GM19463 (cell line): ENCODE results near the gene CEBPG.

Experiments
- ATAC-seq: cut with Tn5 transposase; IDR thresholded peaks from one replicate; pipeline ENCODE4 v1.9.1; 2021; ENCODE audit warnings: mild to moderate bottlenecking, moderate library complexity; ENCODE audit not compliant: unreplicated experiment

Gene CEBPG

DNA sequence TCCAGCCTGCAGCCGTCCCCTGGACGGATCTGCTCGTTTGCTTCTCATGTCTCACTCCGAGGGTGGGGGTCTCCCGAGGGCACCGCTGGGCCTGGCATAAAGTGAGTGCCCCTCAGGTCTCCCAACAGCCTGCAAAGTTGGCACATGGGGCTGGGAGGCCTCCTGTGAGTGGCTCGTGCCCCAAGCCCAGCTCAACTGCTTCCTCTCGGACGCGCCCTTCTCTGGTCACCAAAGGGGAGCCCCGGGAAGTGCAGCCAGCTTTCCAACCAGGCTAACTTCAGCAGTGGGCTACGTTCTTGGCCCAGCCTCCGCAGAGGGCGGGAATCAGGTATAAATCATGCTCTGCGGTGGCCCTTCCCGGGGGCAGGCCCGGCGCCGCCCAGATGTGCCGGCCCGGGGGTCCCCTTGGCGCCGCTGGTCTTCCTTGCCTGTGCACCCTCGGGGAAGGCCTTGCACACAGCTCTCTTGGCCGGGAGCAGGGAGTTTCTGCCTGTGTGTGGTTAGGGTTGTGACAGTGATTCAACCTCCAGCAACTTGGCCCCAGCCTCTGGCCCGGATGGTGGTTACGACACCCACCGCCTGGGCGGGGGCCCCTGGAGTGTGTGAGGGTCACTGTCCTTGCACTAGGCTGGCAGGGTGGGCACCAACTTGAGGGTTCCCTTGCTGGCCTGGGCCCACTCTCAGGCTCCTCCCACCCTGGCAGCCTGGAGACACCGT is 20.7 kb downstream of the CEBPG start:
- ATAC-seq, result no peak

DNA sequence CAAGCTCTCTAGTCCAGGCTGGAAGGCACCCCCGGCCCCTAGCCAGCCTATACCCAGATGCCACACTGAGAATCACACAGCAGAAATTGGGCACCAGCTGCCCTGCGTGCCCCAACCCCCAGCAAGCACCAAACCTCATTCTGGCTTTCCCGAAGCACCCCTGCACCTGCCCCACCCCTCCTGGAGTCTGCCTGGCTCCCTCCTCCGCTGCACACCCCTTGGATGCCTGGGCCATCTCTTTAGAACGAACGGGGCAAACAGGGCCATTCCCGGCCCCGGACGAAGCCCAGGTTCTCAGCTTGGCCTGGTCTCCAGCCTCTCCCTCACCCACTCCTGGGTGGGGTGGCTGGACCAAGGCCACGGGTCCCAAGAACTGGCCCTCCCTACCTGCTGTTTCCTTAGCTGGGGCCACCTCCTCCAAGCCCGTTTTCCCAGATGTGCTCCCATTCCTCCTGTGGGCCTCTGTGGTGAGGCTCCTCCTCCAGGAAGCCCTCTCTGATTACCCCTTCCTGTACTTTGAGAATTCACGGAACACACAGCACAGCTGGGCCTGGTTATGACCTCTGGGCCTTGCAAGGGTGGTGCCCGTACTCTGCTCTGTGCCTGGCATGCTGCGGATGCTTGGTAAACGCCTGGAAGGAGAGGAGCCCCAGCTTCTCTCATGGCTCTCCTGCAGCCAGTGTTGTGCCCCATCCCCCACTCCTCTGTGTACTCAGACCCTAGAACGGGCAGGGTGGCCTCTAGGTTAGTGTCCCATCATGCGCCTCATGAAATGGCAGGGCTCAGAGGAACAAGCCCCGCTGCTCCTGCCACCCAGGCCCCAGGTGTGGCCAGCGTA is 21.4 kb downstream of the CEBPG start:
- no peak for ATAC-seq

DNA sequence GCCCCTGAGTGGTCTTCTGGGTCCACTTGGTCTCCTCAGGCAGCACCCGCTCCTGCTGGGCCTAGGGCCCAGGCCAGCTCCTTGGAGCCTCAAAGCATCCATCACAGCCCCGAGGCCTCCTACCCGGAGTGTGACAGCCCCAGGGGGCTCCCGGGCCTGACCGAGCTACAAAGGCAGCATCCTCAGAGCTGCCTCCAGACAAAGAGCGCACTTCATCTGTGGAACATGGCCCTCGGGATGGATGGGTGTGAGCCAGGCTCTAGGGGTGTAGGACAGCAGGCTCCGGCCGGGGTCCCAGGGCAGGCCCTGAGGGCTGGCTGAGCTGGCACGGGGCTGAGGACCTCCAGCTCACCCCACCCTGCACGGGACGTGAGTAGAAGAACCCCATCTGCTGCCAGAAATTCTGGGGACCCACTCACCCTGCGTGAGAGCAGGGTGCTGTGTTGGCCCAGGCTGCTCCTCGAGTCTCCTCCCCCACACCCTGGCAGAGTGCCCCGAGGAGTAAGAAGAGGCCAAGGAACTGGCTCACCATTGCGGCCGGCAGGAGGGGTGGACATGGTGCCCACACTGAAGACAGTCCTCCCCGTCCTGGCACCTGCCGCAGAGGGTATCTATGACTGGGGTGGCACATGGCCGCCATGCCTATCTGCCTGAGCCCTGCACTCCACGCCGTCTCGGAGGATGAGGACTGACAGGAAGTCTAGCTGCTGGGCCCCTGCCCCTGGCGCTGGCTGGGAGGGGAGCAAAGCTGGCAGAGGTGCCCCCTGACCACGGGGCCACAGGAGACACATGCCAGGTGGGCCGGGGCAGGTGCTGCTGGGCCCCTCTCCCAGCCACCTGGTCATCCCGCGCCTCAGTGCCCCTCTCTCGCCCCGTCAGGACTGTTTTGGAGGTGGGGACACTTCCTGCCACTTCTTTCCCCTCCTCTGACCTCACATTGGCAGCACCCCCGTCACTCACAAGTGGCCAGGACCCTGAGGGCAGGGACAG is 22.3 kb downstream of the CEBPG start:
- ATAC-seq, result no peak

DNA sequence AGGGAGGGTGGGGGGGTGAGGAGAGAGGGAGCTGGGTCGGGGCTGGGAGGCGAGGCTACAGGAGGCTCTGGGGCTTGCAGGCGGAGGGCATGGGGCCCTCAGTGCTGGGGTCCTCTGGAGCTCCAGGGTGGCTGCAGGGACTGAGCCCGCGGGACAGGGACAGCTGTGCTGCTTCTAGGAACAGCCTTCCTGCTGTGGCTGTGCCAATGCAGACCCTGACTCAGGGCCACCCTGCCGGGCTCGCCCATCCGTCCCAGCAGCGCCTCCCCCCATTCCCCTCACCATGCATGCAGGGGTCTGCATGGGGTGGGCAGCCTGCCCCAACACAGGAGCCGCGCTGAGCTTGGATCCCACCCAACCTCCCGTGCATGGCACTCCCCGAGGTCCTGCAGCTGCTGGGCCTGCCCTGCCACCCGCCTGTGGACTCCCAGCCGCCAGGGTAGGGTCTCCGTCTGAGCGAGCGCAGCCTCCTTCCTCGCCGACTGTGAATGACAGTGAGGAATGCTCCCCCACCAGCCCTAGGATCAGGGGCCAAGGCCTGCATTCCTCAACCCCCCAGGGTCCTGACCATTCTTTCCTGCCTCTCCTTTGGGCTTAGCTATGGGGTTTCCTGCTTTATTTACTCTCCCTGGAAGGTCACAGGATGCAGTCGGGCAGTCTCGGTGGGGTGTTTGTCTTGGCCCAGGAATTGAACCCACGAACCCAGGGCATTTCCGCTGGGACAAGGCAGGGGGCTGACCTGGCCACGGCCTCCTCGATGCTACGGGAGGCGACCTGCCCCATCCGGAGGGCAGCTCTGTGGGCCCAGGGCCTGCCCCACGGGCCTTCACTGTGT is 23.4 kb downstream of the CEBPG start:
- ATAC-seq, result no peak

DNA sequence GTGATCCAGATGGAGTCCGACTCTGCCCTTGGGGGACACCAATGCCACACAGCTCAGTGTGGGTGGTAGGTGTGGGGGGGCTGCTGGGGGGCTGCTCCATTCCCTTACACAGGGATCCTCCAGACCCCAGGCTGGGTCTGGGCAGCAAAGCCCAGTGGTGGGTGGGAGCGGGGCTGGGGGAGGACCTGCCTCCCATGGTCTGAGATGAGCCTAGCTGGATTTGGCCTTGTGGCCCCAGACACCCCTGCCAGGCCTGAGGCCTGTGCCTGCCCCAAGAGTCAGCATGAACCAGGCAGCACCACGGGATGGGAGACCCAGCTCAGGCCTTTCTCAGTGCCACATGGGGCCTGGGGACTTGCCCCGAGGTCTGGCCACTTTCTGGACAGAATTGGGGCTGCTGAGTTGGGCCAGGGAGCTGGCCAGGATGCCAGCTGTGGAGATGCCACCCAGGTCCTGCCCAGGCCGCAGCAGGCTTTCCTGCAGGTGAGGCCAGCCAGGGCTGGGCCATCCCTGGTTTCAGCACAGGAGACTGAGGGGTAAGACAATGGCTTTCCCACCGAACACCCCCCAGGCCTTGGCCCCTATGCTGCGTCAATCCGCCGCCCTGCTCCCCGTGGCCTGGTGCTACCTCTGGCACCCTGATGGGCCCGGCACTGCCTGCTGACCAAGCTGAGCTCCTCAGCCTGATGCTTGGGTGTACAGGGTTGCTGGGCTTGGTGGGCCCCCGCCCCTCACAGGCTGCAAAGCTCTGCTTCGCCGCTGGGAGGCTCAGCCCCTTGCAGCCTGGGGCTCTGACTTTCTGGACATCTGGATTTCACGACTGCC is 24.2 kb downstream of the CEBPG start:
- ATAC-seq, result no peak

DNA sequence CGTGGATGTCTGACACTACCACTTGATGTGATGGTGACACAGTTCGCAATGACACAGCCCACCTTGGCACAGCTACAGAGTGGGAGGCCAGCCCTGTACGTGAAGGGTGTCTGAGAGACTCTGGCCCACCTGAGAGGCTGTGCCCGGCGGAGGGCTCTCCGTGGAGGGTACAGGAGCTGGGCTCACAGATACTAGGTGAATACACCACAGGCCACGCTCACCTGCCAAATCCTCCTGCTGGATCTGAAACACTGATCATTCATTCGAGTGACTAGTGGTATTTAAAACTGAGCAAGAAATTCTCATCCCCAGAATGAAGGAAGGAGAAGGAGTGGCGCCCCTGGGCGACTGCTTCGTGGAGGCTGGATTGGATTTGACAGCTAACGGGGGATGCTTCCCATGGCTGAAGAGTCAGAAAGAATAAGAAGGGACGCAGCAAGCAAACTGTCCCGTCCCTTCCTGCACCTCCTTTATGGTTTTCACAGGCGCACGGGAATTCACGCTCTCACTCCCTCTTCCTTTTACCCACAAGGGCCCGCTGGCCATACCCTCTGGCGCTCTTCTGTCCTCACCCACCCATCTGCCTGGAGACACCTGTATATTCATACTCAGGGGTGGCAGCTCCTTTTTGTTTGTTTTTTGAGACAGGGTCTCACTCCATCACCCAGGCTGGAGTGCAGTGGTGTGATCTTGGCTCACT is 25.0 kb downstream of the CEBPG start:
- no peak for ATAC-seq

DNA sequence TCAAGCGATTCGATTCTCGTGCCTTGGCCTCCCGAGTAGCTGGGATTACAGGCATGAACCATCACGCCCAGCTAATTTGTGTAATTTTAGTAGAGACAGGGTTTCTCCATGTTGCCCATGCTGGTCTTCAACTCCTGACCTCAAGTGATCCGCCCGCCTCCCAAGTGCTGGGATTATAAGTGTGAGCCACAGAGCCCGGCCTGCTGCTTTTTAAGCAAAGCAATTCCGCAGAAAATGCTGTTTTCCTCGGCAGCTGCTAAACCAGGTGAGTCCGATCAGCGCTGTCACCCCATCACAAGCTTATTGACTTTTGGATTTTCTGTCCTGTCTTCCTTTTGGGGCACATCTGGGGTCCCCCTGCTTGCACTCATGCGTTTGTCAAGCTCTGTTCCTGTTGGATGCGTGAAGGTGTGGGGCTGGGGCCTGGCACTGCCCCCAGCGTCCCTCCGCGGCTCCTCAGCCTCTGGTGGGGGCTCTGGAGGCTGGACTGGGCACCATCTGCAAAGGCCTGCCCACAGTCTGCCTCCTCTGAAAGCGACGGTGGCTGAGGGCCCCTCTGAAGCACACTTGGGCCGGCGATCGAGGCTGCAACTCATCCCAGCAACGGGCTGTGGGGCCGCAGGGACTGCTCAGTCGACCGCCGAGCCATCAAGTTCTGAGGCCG is 25.7 kb downstream of the CEBPG start:
- no peak for ATAC-seq

DNA sequence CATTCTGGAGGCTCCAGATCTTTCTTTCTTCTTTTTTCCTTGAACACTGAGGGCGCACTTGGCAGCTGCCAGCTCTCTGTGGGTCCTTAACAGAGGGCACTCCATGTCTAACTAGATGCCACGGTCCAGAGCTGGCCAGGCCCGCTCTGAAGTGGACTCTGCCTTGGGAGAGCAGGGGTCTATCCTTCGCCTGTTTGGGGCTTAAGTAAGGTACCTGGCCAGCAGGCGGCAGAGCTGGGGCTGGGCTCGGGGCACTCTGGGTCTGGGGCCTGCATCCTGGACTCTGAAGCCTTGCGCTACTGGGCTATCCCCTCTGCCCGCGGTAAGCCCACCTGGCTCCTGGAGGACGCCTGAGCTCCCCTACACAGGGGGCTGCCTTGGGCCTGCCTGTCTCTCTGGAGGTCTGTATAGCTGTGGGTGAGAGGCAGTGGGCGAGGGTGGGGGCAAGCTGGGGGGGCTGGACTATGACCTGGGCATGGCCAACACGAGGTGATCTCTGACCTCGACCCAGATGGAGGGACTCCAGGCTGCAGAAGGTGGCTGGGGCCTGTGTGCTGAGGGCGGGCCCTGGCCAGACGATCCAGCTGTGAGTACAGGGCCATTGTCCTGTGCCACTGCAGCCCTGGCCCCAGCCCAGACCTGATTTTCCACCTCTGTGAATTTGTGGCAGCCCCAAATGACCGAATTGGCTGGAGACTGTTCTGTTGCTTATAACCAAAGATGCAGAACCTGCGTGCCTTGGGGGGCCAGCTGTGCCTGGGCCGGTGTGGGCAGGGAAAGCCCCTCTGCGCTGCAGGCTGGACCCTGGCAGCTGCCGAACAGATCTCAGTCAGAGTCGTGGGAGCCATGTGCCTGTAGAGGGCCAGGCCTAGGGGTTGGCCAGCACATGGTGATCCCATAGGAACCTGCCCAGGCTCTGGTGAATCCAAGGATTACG is 26.5 kb downstream of the CEBPG start:
- ATAC-seq, result no peak

DNA sequence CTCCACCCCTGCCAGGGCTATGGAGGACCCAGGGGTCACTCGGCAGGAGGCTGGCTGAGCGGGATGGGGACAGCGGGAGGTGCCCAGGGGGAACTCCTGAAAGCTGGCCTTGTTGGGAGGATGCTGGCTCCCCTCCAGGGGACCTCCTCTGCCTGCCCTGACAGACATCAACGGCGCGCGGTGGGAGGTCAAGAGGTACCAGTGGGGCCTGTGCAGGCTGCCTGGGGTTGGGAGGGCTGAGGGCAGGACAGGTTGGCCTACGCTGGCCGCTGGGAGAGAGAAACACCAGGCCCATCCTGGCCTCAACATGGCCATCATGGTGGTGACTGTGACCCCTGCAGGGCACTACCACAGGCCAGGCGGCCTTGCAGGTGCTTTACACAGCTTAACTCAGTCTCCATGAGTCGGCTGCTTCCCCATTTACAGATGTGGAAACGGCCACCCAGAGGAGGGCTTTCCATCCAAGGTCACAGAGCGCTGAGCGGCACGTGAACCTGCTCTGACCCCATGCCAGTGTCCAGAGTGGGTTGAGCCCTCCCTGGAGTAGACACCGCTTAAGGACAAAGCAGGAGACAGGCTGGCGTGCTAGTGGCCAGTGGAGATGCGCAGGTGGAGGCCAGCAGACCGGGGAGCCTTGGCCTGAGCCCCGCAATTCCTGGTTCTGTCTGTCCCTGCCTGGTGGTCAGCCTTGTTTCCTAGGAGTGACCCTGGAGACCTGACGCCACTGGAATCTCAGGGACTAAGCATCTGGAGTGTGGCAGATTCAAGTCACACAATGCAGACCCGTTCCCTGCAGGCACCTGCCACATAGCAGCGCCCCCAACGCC is 27.6 kb downstream of the CEBPG start:
- no peak for ATAC-seq

DNA sequence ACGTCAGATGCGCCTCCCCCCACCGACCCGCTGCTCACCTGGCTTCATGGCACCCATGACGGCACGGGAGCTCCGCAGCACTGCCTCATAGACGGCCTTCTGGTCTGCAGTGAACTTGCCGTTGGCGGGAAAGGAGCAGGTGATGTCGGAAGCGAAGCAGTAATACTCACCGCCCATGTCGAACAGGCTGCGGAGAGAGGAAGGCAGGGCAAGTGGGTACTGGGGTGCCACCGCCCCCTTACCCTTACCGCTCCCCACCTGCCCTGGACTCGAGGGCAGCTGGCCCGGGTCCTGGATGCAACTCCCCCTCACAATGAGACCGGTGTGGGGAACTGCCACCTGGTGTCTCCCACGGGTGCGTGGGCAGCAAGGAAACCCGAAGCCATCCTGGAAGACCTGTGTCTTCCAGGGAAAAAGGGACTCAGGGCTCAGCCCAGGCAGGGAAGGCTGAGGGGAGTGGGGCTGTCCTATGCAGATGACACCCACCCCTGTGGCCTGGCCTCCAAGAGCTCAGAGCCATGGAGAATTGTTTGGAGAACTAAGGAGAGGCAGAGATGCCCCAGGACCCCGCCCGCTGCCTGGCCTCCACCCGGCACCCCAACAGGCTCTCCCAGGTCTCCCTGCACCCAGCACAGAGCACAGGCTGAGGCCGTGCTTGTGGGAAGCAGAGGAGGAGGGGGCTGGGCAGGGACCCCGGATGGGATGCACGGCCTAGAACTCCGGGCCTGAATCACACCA is 28.3 kb downstream of the CEBPG start:
- no peak for ATAC-seq

DNA sequence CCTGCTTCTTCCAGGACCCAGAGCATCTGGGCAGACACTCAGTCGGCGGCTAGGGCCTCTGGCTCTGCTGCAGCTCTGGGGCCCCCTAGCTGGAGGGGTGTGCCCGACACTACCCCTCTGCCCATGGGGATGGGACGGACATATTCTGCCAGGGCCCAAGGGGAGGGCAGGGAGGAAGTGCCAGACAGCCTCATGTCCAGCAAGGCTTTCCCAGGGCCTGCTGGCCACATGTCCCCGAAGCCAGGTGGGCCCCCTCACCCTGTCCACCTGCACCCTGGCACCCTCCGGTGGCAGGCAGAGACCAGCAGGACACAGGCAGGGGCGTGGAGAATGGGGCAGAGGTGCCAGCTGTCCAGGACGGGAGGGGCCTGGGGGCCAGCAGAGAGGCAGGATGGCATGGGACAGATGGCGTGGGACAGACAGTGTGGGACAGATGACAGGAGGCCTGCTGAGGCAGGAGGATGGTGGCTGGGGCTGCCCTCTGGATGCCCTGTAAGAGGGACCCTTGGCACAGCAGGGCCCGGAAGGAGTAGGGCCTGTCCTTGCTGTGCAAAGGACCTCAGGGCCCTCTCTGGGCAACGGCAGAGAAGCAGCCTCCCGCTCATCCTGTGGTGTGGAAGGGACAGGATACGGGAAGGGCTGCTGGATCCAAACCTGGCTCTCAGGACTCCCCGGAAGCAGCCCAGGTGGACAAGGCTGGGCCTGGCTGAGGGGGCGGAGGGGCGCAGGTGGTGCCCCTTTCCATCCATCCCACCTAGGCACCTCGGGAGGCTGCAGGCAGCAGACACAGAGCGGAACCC is 29.1 kb downstream of the CEBPG start:
- ATAC-seq, result no peak

DNA sequence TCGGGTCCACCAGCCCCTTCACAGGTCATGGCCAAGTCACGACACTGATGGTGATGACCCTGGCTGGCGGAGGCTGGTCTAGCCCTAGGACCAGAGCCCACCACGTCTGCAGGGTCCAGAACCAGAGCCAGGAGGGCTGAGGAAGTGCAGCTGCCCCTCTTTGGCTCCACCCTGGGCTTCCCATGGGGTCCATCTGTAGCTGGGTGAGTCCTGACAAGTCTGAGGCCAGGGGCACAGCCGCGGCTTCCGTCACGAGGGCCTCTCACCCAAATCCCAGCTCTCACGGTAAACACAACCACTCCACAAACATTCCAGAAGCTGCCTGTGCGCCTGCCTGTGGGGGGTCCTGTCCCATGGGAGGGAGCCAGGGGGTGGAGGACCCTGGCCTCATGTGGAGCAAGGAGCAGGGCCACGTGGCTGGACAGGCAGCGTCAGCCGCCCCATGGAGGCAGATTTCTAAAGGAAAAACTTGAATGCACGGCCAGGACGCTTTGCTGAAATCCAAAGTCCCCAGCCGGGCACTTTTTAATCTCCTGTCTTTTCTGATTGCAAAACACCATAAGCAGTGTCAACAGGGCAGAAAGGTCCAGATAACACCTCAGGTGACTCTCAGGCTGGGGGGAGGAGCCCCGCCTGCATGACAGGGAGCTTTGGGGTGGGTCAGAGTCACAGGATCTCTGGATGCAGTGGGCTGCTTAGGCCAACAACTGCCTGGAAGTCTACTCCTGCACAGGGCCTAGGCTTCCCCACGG is 29.9 kb downstream of the CEBPG start:
- no peak for ATAC-seq

DNA sequence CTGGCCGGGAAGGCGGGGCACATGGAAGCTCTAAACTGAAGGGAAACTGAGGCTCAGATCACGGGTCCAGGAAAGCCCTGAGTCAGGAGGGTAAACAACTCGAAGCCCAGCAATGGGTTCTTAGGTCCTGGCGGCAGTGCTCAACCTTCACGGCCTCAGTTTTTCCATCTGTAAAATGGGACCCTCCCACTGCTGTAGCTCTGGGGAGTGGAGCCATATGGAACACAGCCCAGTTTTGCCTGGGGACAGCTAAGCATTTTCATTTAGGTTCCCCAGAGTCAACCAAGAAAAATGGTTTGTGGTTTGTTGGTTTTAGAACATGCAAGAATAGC is 30.4 kb downstream of the CEBPG start:
- ATAC-seq, result no peak

DNA sequence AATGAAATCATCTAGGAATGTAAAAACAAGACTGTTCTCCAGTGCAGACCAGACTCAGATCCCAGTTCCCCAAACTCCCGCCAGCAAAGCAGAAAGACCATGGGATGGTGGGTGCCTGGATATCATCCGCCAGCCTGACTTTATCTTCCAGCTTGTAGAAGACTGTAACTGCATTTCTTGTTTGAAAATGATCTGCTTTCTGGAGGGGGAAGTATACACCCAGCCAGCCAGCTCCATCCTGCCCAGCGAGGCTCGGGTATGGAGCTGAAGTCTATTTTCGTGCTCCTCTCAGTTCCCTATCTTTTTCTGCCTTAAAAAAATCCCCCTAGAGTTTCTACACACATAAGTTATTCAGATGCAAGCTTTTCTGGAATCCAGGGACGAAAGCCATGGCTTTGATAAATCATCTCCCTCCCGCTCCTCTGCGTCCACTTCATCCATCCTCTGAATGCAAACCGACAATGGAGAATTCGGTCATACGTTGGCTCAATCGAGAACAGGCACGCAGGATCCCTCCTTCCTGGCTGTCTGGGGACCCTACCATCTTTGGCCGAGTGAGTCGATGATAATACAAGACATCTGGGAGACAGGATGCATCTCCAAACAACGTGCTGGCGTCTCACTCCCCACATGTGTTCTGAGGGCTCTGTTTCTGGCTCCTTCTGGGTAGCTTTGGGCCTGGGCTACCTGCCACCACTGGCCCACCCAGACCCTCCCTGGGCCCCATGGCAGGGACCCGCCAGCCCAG is 31.2 kb downstream of the CEBPG start:
- no peak for ATAC-seq
